GM21529 (cell line): ENCODE results near the gene COPG2.
"Not testable (repeated sequence)": the region's sequence is repeated elsewhere in the genome, so short reads cannot be mapped to it uniquely, and the experiment has no call there.

Experiments used
- ATAC-seq: cut with Tn5 transposase; IDR thresholded peaks from one replicate; pipeline ENCODE4 v1.9.1; 2021; ENCODE audit not compliant: unreplicated experiment

Gene COPG2

GRCh38 chr7:130668258-130669084, at the start of gene COPG2:
COPG2 (minus strand) TSS chr7:130668748; CDS start chr7:130668668, 80 bp downstream.
- peak; percentile 94 for ATAC-seq

- no peak for ATAC-seq
Observed at GRCh38 chr7:130712416-130712815, 43.9 kb upstream of the COPG2 start.

- ATAC-seq = no peak
Observed at GRCh38 chr7:130708766-130709165, 40.2 kb upstream of the COPG2 start.

GRCh38 chr7:130708001-130708400, 39.5 kb upstream of the COPG2 start:
- no peak for ATAC-seq

GRCh38 chr7:130703851-130704250, 35.3 kb upstream of the COPG2 start:
- no peak for ATAC-seq

GRCh38 chr7:130701650-130702049, 33.1 kb upstream of the COPG2 start:
- ATAC-seq = no peak

- no peak for ATAC-seq
Observed at GRCh38 chr7:130700760-130701159, 32.2 kb upstream of the COPG2 start.

- no peak for ATAC-seq
Observed at GRCh38 chr7:130699686-130700085, 31.1 kb upstream of the COPG2 start.

- no peak for ATAC-seq
Observed at GRCh38 chr7:130697820-130698219, 29.3 kb upstream of the COPG2 start.

- ATAC-seq = no peak
Observed at GRCh38 chr7:130695840-130696239, 27.3 kb upstream of the COPG2 start.

GRCh38 chr7:130692396-130692795, 23.8 kb upstream of the COPG2 start:
- not testable (repeated sequence) for ATAC-seq

GRCh38 chr7:130689683-130690082, 21.1 kb upstream of the COPG2 start:
- ATAC-seq = no peak

GRCh38 chr7:130683026-130683425, 14.5 kb upstream of the COPG2 start:
- no peak for ATAC-seq

GRCh38 chr7:130674456-130674855, 5.9 kb upstream of the COPG2 start:
- no peak for ATAC-seq

- no peak for ATAC-seq
Observed at GRCh38 chr7:130673066-130673465, 4.5 kb upstream of the COPG2 start.

- no peak for ATAC-seq
Observed at GRCh38 chr7:130672146-130672545, 3.6 kb upstream of the COPG2 start.

GRCh38 chr7:130669085-130669700, 645 bp upstream of the COPG2 start:
- no peak for ATAC-seq

GRCh38 chr7:130667593-130668257, 823 bp downstream of the COPG2 start:
- ATAC-seq = peak; percentile 3

GRCh38 chr7:130662426-130662825, 6.1 kb downstream of the COPG2 start:
- no peak for ATAC-seq

- ATAC-seq = no peak
Observed at GRCh38 chr7:130655286-130655685, 13.3 kb downstream of the COPG2 start.

GRCh38 chr7:130654850-130655249, 13.7 kb downstream of the COPG2 start:
- no peak for ATAC-seq

- no peak for ATAC-seq
Observed at GRCh38 chr7:130650611-130651120, 17.9 kb downstream of the COPG2 start.
